GM19351 (cell line): Measurements from ENCODE around the gene JPT1.
A peak's percentile ranks its signal among the peaks of the same experiment; 100 is the strongest.
"Not testable (repeated sequence)": the region's sequence is repeated elsewhere in the genome, so short reads cannot be mapped to it uniquely, and the experiment has no call there.

ENCODE experiments used
- ATAC-seq: cut with Tn5 transposase; IDR thresholded peaks from one replicate; pipeline ENCODE4 v1.9.1; 2021; ENCODE audit warnings: mild to moderate bottlenecking, moderate library complexity; ENCODE audit not compliant: unreplicated experiment

JPT1 gene, protein sequence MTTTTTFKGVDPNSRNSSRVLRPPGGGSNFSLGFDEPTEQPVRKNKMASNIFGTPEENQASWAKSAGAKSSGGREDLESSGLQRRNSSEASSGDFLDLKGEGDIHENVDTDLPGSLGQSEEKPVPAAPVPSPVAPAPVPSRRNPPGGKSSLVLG

DNA sequence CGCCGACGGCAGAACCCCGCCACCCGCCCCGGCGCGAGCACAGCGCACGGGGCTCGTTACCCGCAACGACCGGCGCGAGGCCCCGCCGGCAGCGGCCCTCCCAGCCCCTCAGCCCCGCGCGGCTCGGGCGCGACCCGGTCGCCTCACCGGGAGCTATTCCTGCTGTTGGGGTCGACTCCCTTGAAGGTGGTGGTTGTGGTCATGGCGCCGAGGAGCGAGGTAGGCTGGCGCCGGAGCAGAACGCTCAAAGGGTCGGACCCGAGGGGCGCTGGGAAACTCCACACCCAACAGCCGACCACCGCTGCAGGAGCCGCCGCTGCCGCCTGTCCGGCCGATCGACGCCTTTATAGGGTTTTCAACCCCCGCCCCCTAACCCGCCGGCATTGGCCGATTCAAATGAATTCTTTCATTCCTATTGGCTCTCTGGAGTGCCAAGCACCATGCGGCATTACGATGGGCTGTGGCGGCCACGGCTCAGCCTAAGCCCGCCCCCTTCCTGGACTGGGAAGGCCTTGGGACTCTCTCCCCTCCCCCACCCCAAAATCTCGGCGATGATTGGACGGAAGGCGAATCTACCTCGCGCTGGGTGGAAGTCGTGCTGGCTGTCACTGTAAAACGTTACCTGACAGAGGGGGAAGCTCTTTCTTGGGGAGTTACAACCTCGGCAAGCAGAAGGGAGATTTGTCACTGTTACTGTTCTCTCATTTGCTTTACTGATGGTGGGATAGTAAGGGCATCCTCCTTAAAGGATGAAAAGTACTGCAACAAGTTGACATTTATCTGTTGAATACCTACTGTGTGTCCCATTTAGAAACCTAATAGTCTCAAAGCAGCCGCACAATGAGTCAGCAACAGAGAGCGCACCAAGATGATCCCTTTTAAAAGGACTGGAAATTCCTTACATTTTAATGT lies at the start of gene JPT1:
TSS of gene JPT1 (minus strand) at position 318 of the 912 bp plus-strand sequence. CDS start at position 203, 115 bp downstream.
- ATAC-seq, result peak; percentile 96

DNA sequence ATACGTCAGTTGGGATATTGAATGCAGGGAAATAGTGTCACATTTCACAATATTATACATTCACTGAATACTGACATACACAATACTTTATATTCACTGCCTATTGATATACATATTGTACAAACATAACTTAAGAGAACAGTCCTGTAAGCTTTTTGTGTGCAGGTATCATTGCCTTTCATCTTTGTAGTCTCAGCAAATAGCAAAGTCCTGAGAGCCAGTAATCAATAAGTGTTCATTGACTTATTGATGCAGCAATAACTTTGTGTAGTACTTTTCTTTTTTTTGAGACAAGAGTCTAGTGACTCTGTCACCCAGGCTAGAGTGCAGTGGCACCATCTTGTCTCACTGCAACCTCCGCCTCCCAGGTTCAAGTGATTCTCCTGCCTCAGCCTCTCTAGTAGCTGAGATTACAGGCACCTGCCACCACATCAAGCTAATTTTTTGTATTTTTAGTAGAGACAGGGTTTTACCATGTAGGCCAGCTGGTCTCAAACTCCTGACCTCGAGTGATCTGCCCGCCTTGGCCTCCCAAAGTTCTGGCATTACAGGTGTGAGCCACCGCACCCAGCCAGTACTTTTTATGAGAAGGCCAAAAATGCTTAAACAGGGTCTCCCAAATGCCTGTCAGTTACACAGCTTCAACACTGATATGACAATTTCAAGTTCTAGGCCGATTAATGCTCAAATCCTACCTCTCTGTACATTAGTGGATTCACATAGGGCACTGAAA lies 45.7 kb upstream of the JPT1 start:
- ATAC-seq, result no peak

DNA sequence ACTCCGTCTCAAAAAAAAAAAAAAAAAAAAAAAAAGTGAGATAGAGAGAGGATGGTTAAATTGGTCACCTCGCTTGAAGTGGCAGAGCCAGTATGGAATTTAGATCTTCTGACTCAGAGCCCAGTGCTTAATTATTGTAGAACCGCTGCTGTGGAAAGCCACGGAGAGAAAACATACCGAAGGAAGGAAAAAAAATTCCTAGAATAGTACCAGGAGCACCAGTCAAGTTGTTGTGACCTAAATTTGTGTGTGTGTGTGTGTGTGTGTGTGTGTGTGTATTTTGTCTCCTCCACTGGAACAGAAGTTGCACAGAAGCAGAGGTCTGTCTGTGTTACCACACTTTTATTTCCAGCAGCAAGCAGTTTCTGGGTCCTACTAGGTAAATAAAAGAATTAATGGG lies 40.6 kb upstream of the JPT1 start:
- no peak for ATAC-seq

DNA sequence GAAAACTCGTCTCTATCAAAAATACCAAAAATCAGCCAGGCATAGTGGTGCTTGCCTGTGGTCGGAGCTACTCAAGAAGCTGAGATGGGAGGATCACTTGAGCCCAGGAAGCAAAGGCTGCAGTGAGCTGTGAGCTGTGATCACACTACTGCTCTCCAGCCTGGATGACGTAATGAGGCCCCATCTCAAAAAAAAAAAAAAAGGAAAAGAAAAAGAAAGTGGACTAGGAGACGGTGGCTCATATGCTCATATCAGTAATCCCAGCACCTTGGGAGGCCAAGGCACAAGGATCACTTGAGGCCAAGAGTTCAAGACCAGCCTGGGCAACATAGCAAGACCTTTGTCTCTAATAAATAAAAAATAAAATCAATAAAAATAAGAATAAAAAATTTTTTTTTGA lies 37.3 kb upstream of the JPT1 start:
- no peak for ATAC-seq

DNA sequence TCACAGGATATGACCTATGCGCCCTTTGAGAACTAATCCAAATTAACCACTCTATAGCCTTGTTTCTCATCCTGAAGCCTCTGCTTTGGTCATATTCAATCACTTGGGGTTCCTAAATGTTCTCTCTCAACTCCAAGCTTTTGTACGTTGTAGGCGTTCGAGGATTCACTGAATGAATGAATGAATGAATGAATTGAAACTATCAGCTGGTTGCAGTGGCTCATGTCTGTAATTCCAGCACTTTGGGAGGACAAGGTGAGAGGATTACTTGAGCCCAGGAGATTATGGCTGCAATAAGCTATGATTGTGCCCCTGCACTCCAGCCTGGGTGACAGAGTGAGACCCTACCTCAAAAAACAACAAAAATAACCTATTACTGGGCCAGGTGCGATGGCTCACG lies 34.3 kb upstream of the JPT1 start:
- ATAC-seq, result no peak

DNA sequence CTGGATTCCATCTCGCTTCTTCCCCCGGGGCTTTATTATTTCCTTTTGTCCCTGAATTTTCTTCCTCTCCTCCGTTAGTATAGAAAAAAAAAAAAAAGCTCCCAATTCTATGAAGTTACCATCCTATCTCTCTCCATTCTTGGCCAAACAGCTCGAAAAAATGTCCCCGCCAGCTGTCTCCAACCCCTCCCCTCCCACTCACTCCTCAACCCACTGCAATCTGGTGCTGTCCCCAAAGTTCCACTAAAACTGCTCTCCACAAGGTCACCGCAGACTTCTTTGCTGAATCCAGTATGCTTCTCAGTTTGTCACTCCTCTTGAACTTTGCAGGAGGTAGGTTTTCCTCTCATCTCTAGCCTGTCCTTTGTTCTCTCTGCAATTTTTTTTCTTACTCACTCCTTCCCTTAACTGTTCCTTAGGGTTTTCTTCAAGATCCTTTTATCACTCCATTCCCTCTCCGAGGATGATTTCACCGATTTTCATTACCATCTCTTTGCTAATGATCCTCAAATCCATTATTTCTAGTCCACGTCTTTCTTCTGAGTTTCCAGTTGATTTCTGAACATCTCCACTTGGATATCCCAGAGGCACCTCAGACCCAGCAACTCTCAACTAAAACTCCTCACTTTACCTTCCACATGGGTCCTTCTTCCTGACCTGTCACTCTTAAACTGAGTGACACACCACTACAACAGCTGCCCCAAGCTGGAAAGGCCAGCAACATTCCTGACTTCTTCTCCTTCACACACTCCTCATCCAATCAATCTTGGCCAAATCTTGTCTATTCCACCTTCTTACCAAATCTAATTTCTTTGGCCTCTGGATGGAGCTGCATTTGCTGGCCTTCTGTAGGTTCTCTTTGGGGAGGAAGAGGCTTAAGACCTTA lies 29.9 kb upstream of the JPT1 start:
- no peak for ATAC-seq

DNA sequence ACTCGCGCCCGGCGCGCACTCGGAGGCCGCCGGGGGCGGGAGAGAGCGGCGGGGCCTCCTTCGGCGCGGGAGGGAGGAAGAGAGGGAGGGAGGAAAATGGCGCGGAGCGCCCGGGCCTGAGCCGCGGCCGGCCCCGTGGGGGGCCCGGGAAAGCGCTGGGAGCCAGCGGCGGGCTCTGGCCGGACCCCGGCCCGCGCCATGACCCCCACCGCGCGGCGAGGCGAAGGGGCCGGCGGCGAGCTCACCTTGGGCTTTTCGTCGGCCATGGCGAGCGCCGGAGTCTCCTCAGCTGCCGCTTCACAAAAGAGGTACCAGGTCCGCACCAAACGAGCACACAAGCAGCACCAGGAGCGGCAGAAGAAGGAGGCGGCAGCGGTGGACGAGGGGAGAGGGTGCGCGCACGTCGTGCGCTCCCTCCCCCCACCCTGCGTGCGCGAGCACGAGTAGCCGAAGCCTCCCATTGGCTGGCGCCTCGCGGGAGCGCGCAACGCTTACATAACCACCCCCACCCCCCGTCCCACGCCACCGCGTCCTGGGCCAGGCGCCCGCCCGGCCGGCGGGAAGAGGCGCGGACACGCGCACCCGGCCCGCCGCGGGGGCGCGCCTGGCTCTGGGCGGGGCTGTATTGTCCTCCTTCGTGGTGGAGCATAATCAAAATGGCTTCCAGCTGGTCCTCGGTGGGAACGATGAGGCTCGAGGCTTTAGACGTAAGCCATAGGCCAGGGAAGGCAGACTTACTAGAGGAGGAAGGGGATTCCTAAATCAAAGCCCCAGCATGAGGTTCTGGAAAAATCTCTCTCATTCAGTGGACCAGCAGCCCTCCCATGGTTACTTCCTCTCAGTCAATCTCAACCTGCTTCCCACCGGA lies 28.5 kb upstream of the JPT1 start, which contains the start of gene SUMO2:
TSS of gene SUMO2 (minus strand) at position 391 of the 868 bp plus-strand sequence. CDS start at position 266, 125 bp downstream.
- ATAC-seq, result peak; percentile 74

DNA sequence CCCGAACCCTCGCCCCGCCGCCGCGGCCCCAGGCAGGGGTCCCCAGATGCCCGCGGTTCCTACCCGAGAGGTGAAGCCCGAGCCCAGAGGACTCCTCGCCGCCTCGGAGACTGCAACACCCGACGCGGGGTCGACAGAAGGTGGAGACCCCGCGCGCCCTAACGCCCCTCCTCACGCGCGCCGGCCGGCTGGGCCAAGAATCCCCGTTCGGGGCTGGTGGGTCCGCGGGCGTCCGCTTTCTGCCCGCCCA lies 27.9 kb upstream of the JPT1 start:
- peak; percentile 8 for ATAC-seq

DNA sequence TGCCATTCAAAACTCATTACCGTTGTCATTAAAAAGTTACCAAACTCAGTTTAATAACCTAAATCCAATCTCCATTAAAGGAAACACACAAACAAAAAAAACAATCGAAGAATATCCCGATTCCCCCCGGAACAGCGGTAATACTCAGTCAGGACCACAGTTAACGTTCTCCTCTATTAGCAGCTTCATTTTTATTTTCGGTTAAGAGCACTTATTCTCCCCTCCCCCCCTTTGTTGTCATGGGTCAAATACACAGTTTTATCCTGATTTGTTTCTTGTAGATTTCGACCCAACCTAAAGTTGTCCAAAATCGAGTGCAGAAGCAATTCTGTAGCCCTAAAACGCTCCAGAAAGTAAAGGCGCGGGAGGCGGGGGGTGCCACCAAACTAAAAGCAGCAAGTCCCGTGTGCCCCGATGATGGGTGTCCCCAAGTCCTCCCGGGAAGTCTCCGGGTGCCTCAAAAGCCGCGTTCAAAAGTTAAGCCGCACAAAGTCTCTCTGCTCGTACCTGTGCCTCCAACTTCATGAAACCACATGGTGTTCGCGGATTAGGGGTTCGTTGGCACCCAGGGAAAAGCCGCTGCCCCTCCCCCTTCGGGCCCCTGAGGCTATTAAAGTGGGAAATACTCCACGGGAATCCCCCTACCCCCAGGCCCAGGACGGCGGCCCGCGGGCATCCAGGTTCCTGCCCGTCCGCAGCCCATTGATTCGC lies 27.5 kb upstream of the JPT1 start:
- ATAC-seq, result no peak

DNA sequence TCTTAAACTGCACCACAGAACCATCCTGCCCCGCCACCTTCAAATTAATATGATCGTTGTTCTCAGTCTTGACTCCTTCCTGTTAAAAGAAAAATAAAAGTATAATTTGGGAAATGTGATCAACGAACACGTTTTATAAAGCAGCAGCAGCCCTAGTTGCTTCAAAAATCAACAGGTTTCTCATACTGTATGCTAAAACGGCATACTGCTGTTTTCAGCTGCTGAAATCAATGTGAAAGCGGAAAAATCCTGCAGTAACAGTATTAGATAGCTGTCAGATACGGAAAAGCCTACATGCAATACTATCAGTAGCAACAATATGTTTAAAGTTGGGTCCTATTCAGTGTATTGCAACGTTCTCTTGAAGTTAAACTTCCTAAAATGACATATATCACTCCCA lies 26.8 kb upstream of the JPT1 start:
- no peak for ATAC-seq

DNA sequence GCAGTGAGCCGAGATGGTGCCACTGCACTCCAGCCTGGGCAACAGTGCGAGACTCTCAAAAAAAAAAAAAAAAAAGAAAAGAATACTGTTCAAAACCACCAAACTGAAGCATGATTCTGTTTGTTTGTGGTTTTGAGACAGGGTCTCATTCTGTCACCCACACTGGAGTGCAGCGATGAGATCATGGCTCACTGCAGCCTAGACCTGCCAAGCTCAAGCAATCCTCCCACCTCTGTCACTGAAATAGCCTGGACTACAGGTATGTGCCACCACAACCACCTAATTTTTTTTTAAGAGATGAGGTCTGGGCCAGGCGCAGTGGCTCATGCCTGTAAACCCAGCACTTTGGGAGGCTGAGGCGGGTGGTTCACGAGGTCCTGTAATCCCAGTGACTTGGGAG lies 24.1 kb upstream of the JPT1 start:
- no peak for ATAC-seq

DNA sequence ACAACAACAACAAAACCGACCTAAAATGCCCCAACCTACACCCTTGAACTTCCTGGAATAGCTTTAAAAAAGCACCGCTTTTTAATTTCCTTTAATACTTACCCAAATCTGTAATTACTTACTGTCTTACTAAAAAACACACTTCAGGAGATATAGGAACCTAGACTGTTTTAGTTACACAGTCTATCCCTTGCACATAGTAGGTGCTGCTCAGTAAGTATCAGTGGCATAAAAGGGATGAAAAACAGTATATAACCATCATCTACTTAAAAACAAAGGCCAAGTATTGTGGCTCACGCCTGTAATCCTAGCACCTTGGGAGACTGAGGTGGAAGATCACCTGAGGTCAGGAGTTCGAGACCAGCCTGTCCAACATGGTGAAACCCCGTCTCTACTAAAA lies 22.3 kb upstream of the JPT1 start:
- no peak for ATAC-seq

DNA sequence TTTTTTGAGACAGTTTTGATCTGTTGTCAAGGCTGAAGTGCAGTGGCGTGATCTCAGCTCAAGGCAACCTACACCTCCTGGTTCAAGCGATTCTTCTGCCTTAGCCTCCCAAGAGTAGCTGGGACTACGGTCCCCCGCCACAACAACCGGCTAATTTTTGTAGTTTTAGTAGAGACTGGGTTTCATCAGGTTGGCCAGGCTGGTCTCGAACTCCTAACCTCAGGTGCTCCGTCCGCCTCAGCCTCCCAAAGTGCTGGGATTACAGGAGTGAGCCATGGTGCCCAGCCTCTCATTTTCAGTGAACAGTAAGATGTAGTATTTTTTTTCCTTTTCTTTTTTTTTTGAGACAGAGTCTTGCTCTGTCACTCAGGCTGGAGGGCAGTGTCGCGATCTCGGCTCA lies 20.7 kb upstream of the JPT1 start:
- ATAC-seq, result no peak

DNA sequence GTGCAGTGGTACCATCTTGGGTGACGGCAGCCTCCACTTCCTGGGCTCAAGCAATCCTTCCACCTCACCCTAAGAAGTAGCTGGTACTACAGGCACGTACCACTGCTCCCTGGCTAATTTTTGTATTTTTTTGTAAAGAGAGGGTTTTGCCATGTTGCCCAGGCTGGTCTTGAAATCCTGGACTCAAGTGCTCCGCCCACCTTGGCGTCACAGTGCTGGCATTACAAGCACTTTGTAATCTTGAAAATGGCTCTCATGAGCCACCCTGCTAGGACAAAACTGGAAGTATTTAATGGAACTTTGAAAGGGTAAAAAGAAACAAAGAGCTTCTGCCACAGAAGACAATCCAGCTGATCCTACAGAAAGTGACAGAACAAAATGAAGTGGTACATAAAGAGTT lies 19.2 kb upstream of the JPT1 start:
- no peak for ATAC-seq

DNA sequence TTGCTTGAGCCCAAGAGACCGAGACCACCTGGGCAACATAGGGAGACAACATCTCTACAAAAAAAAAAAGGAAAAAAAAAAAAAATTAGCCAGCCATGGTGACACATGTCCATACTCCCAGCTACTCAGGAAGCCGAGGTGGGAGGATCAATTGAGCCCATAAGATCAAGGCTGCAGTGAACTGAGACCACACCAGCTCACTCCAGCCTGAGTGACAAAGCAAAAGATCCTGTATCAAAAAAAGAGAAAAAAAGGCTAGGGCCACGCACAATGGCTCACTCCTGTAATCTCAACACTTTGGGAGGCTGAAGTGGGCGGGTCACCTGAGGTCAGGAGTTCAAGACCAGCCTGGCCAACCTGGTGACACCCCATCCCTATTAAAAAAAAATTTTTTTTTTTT lies 14.7 kb upstream of the JPT1 start:
- ATAC-seq, result no peak

DNA sequence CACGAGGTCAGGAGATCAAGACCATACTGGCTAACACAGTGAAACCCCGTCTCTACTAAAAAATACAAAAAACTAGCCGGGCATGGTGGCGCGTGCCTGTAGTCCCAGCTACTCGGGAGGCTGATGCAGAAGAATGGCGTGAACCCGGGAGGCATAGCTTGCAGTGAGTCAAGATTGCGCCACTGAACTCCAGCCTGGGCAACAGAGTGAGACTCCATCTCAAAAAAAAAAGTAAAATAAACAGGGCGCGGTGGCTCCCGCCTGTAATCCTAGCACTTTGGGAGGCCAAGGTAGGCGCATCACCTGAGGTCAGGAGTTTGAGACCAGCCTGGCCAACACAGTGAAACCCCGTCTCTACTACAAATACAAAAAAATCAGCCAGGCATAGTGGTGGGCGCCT lies 10.3 kb upstream of the JPT1 start:
- ATAC-seq, result not testable (repeated sequence)

DNA sequence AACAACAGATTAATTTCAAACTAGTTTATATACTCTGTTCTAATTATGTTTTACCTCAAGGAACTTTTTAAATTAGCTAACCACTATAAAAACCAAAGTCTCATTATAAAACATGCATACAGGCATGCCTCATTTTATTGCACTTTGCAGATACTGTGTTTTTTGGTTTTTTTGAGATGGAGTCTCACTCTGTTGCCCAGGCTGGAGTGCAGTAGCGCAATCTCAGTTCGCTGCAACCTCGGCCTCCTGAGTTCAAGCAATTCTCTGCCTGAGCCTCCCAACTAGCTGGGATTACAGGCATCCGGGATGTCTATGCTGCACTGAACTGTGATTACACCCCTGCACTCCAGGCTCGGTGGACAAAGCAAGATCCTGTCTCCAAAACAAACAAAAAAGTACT lies 8.8 kb upstream of the JPT1 start:
- ATAC-seq, result no peak

DNA sequence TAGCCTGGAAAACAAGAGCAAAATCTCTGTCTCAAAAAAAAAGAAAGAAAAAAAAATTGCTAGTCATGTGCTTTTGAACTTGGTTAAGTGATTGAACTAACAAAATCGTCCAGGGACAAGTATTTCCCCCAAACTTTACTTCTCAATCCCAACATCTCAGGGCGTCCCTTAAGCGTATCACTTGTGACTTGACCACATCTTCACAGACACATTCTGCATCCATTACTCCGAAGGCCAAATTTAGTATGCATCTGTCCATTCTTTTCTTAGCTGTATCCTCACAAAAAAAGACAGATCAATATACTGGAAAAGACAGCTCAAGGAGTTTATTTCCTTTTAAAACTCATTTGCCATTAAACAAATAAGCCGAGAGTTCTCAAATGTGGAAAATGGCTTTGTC lies 5.9 kb upstream of the JPT1 start:
- no peak for ATAC-seq

DNA sequence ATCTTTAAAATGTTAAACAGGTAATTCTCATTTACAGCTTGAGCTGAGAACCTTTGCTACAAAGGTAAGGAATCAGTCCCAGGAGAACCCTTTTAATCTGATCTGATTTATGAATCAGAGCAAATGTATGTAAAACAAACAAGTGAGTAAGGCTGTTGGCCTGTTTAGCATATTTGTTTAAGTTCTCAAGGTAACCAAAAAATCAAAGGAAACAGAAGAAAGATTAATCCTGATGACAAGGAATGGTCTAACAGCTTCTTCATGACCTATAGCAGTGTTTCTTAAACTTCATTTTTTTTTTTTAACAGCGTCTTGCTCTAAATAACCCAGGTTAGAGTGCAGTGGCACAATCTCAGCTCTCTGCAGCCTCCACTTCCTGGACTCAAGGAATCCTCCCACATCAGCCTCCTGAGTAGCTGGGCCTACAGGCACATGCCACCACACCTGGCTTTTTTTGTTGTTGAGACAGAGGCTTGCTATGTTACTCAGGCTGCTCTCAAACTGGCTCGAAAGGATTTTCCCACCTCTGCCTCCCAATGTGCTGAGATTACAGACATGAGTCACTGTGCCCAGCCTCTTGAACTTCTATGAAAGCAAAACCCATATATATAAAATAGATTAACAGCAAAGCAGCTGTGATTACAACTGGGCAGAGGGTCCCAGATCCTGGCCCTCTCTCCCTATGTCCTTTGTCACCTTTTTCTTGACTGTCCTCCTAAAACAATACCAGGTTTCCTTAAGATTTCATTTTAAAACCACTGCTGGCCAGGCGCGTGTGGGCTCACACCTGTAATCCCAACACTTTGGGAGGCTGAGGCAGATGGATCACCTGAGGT lies 5.1 kb upstream of the JPT1 start:
- ATAC-seq, result no peak
